Measurements from ENCODE around the gene SYNGR2.

The SYNGR2 gene

GRCh38 chr17:78186692-78187595 lies 18.6 kb downstream of the SYNGR2 start, which contains the start of the genes AFMID and TK1 (continued):
- TF ChIP-seq ZNF639 (tag by site-specific recombination; IDR thresholded peaks at IDR 0.05) (peak; percentile 45), GLIS1 (tag by site-specific recombination; IDR thresholded peaks at IDR 0.05) (peak; percentile 80), SCRT1 (tag by site-specific recombination; IDR thresholded peaks at IDR 0.05; ENCODE audit: borderline replicate concordance) (no peak), KLF8 (tag by site-specific recombination; IDR thresholded peaks at IDR 0.05) (peak; percentile 96), KLF1 (tag by site-specific recombination; IDR thresholded peaks at IDR 0.05) (peak; percentile 81), ZBTB44 (tag by site-specific recombination; IDR thresholded peaks at IDR 0.05) (no peak), KLF9 (tag by site-specific recombination; IDR thresholded peaks at IDR 0.05; ENCODE audit: low read depth) (peak; percentile 77), ZNF37A (tag by site-specific recombination; IDR thresholded peaks at IDR 0.05) (no peak), PRDM6 (tag by site-specific recombination; IDR thresholded peaks at IDR 0.05) (no peak), INSM2 (tag by site-specific recombination; IDR thresholded peaks at IDR 0.05) (peak; percentile 82), PBX3 (CRISPR knock-in tag; IDR thresholded peaks at IDR 0.05) (peak; percentile 88; the same call in 1 of the 2 replicates), IKZF3 (tag by site-specific recombination; IDR thresholded peaks at IDR 0.05) (peak; percentile 100), ZXDB (tag by site-specific recombination; IDR thresholded peaks at IDR 0.05) (peak; percentile 90), ATF2 (tag by site-specific recombination; IDR thresholded peaks at IDR 0.05; ENCODE audit: low read depth) (no peak), ZNF391 (tag by site-specific recombination; IDR thresholded peaks at IDR 0.05; ENCODE audit: borderline replicate concordance, low read depth) (peak; percentile 92; the same call in 1 of the 2 replicates), ZNF664 (tag by site-specific recombination; IDR thresholded peaks at IDR 0.05) (no peak), ZBTB1 (tag by site-specific recombination; IDR thresholded peaks at IDR 0.05) (no peak), ZNF521 (tag by site-specific recombination; IDR thresholded peaks at IDR 0.05) (no peak), KLF16 (tag by site-specific recombination; IDR thresholded peaks at IDR 0.05) (peak; percentile 69), ZFP69B (tag by site-specific recombination; IDR thresholded peaks at IDR 0.05) (peak; percentile 74), ZNF837 (tag by site-specific recombination; IDR thresholded peaks at IDR 0.05) (no peak), ZNF157 (tag by site-specific recombination; IDR thresholded peaks at IDR 0.05) (no peak), ZFP37 (tag by site-specific recombination; IDR thresholded peaks at IDR 0.05) (no peak), ZBTB49 (tag by site-specific recombination; IDR thresholded peaks at IDR 0.05; ENCODE audit: low read depth) (no peak), KLF17 (tag by site-specific recombination; IDR thresholded peaks at IDR 0.05) (peak; percentile 89), ZNF473 (tag by site-specific recombination; IDR thresholded peaks at IDR 0.05) (no peak)

Measured in HEK293 (cell line).